ENCODE measurements around the gene PLEKHM3.

- TF ChIP-seq, protein P1, sequence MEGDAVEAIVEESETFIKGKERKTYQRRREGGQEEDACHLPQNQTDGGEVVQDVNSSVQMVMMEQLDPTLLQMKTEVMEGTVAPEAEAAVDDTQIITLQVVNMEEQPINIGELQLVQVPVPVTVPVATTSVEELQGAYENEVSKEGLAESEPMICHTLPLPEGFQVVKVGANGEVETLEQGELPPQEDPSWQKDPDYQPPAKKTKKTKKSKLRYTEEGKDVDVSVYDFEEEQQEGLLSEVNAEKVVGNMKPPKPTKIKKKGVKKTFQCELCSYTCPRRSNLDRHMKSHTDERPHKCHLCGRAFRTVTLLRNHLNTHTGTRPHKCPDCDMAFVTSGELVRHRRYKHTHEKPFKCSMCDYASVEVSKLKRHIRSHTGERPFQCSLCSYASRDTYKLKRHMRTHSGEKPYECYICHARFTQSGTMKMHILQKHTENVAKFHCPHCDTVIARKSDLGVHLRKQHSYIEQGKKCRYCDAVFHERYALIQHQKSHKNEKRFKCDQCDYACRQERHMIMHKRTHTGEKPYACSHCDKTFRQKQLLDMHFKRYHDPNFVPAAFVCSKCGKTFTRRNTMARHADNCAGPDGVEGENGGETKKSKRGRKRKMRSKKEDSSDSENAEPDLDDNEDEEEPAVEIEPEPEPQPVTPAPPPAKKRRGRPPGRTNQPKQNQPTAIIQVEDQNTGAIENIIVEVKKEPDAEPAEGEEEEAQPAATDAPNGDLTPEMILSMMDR (conservative IDR thresholded peaks at IDR 0.05; ENCODE audit: low read depth, low read length) = no peak
- no peak for TF ChIP-seq EZH2 (IDR thresholded peaks at IDR 0.05; ENCODE audit: borderline replicate concordance, low read depth, low read length, poor library complexity, severe bottlenecking)
Measured at GRCh38 chr2:207921606-207922005, 103.7 kb downstream of the PLEKHM3 start.

Measured in A673 (cell line).